ENCODE measurements around the gene SGTB. TPM values are rescaled to one million over a fixed set of nuclear protein-coding genes. Genes with fewer than 3 reads are reported as not detected.

SGTB gene
- total RNA-seq, result 9.1 and 10.0 TPM in 2 replicates

GRCh38 chr5:65721720-65722574 lies at the start of gene SGTB, which contains the start of gene NLN:
SGTB (minus strand) TSS chr5:65722109; CDS start chr5:65720807, 1,302 bp downstream.
NLN (plus strand) TSS chr5:65722205; CDS start chr5:65722374, 169 bp downstream.

GRCh38 chr5:65624571-65625555 lies 97.0 kb downstream of the SGTB start, which contains the start of the genes SHLD3 and TRAPPC13:
SHLD3 (plus strand) TSS chr5:65625027; CDS start chr5:65629588, 4,561 bp downstream.
TRAPPC13 (plus strand) TSS chr5:65625027; CDS start chr5:65625061, 34 bp downstream.

GRCh38 chr5:65624025-65624570 lies 97.8 kb downstream of the SGTB start, which contains the start of gene TRIM23:
TRIM23 (minus strand) TSS chr5:65624333; CDS start chr5:65624274, 59 bp downstream.

Other genes with a start within 250 kb of the SGTB start
- 46.9 and 47.2 TPM in 2 replicates for gene ADAMTS6, start 240.2 kb downstream of the SGTB start, total RNA-seq
- 4.2 and 4.9 TPM in 2 replicates for gene CENPK, start 158.9 kb downstream of the SGTB start, total RNA-seq
- 31.9 and 44.4 TPM in 2 replicates for gene PPWD1, start 158.8 kb downstream of the SGTB start, total RNA-seq
- gene TRIM23, start 97.8 kb downstream of the SGTB start, total RNA-seq, result 24.9 and 32.6 TPM in 2 replicates
- 3.3 and 3.8 TPM in 2 replicates for gene SHLD3, start 97.1 kb downstream of the SGTB start, total RNA-seq
- 29.3 and 29.9 TPM in 2 replicates for gene TRAPPC13, start 97.1 kb downstream of the SGTB start, total RNA-seq
- 23.2 and 34.1 TPM in 2 replicates for gene NLN, start 96 bp upstream of the SGTB start, total RNA-seq
- gene ERBIN, start 204.5 kb upstream of the SGTB start, total RNA-seq, result 75.4 and 81.0 TPM in 2 replicates

All from dermis lymphatic vessel endothelial cell (primary cell).